Activated T-helper 1 cell treated with anti-CD3 and anti-CD28 coated beads, Interleukin-12 subunit alpha, Interleukin-12 subunit beta, Interleukin-2, Interleukin-4 antibody, amounts not matched to agents 30 ng/mL and 10 ng/mL and 1 ng/mL, durations not matched to agents 14 hours and 24 hours and 36 hours (primary cell): ENCODE measurements around the gene C10orf71. TPM values are rescaled to one million over a fixed set of nuclear protein-coding genes. Genes with fewer than 3 reads are reported as not detected.

Experiments used
- DNase-seq: peaks from one replicate; pipeline ENCODE4 v3.0.0; 2021; ENCODE audit warnings: low spot score
- H3K27ac Mint-ChIP-seq: one replicate; pipeline ENCODE4 v1.8.0; 2021; ENCODE audit warnings: mild to moderate bottlenecking, mixed read lengths
- H3K27me3 Mint-ChIP-seq: one replicate; pipeline ENCODE4 v1.8.0; 2022; ENCODE audit warnings: mild to moderate bottlenecking, moderate library complexity, mixed read lengths; ENCODE audit not compliant: insufficient read depth
- H3K36me3 Mint-ChIP-seq: one replicate; pipeline ENCODE4 v1.8.0; 2021; ENCODE audit warnings: low read depth, mixed read lengths
- H3K4me1 Mint-ChIP-seq: one replicate; pipeline ENCODE4 v1.8.0; 2021; ENCODE audit warnings: low read depth, mixed read lengths
- H3K4me3 Mint-ChIP-seq: one replicate; pipeline ENCODE4 v1.8.0; 2021; ENCODE audit warnings: mild to moderate bottlenecking, moderate library complexity, mixed read lengths
- H3K9me3 Mint-ChIP-seq: one replicate; pipeline ENCODE4 v1.8.0; 2021; ENCODE audit warnings: mixed read lengths
- intact Hi-C: fragments of 100-400 bp; cut with micrococcal nuclease; formaldehyde crosslinking; loops from one replicate; pipeline ENCODE4 v1.15.1; 2024
- total RNA-seq: library from RNA; stranded (reverse); gene quantifications from 2 replicates; pipeline ENCODE4 v1.2.3, GENCODE V29; 2022

Gene C10orf71
- total RNA-seq, 1 donor from 2014 or later: not detected

DNA sequence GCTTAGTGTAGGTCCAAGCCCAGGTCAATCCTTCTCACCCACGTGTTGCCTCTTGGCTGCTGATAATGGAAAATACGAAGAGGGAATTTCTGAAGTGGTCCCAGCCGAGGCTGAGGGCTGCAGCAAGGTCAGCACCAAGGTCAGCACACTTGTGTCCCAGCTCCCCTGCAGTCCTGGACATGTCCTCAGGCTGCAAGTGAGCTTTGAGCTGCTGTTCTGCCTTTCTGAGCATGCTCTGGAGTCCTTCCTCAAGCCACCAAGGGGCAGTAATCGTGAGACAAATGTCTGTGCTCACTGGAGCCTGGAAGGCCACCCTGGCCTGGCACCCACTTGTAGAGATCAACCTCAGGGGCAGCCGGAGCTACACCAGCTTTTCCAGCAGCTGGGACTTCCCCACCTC lies 68.6 kb downstream of the C10orf71 start:
- no peak overlapping the region for H3K4me3 Mint-ChIP-seq
- H3K36me3 Mint-ChIP-seq: no peaks in the 10 kb centered on the region
- DNase-seq: no peak
- no peak overlapping the region for H3K27ac Mint-ChIP-seq
- H3K27me3 Mint-ChIP-seq: peaks cover 4% of the 10 kb centered on the region
- H3K9me3 Mint-ChIP-seq: no peaks in the 10 kb centered on the region
- intact Hi-C loops: no loop called here
- no peaks in the 10 kb centered on the region for H3K4me1 Mint-ChIP-seq

DNA sequence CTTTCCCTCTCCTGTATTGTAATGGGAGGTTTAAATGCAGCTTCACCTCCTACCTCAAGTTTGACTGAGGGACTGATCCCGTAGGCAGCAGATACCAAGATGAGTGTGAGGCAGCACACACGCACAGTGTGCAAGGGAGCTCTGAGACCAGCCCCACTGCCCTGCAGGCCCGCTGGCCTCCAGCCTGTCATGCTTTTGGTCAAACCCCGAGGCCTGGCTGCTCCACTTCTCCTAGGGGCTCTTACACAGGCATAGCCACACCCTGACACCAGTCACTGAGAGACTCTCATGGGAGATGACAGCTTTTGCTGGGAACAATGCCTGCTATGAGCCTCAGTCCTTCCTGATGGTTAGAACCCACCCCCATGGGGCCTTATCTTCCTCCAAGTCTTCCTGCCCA lies 69.3 kb downstream of the C10orf71 start:
- intact Hi-C loops: no loop called here
- Mint-ChIP-seq H3K9me3 (no peaks in the 10 kb centered on the region), H3K27me3 (peaks cover 5% of the 10 kb centered on the region), H3K4me1 (no peaks in the 10 kb centered on the region), H3K36me3 (no peaks in the 10 kb centered on the region), H3K4me3 (no peak overlapping the region), H3K27ac (no peak overlapping the region)
- no peak for DNase-seq

DNA sequence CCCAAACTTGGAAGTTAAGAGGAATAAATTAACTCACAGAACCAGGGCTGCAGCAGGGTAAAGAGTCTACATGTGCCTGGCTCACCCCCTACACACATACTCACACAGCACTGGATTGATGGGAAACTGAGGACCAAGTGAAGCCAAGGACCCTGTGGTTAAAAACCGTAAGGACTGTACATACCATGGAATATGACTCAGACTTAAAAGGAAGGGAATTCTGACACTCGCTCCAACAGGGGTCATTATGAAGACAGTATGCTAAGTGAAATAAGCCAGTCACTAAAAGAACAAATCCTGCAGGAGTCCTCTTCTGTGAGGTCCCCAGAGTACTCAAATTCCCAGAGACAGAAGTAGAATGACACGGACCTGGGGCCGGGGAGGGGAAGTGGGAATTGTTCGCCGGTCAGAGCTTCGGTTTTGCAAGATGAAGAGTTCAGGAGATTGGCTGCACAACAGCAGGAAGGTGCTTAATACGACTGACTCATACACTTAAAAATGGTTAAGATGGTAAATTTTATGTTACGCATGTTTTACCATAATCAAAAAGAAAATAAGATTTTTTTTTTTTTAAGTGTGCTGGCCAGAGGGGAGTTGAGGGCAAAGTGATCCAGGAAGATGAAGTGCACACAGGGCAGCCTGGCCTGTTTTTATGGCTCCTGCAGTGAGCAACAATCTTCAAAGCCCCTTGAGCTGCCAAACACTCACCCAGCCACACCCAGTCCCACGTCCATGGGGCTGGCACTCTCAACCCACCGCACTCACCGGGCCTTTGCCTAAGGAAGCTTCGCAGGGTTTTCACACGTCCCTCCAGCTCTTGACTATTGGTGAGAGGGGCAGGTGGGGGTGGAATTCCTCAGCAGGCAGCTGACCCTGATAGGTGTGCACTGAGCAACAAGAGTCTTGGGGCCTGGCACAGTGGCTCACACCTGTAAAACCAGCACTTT lies 70.5 kb downstream of the C10orf71 start:
- Mint-ChIP-seq H3K9me3 (no peaks in the 10 kb centered on the region), H3K4me1 (no peaks in the 10 kb centered on the region), H3K27ac (no peak overlapping the region), H3K4me3 (no peak overlapping the region), H3K36me3 (no peaks in the 10 kb centered on the region), H3K27me3 (peaks cover 5% of the 10 kb centered on the region)
- intact Hi-C loops: loop anchor here (5.0 kb wide), 1 partner anchor 387 kb away; no protein-coding TSS in a partner anchor
- DNase-seq: no peak

DNA sequence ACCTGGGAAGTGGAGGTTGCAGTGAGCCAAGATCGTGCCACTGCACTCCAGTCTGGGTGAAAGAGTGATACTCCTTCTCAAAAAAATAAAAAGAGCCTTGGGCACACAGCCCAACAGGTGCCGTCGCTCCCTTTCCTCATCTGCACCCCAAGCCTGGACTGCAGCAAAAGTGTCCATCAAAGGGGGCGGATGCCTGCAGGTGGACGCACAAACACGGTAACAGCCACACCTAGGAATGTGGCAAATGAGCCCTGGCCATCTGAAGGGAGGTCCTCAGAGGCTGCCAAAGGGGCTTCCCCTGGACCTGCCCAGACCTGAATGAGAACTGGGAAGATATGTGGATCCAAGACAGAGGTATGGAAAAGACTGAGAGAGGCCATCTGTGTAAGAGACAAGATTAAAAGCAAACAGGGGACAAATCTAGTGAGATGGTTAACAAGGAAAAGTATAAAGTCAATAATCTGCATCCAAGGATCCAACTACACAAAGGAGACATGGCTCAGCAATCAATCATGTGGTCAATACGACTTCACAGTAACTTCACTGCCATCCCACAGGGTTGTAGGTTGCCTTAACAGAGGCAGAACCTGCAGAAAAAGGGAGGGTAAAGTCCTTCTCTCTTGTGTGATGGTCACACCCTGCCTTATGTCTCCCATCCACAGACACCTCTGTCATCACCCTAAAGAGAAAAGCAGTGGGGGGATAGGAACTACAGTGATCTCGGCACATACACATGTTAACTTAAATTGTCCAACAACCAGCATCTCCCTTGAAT lies 71.5 kb downstream of the C10orf71 start:
- Mint-ChIP-seq H3K27me3 (peaks cover 10% of the 10 kb centered on the region), H3K4me3 (no peak overlapping the region), H3K36me3 (no peaks in the 10 kb centered on the region), H3K9me3 (no peaks in the 10 kb centered on the region), H3K4me1 (no peaks in the 10 kb centered on the region), H3K27ac (no peak overlapping the region)
- DNase-seq: no peak
- intact Hi-C loops: loop anchor here (5.0 kb wide), 1 partner anchor 388 kb away; no protein-coding TSS in a partner anchor

DNA sequence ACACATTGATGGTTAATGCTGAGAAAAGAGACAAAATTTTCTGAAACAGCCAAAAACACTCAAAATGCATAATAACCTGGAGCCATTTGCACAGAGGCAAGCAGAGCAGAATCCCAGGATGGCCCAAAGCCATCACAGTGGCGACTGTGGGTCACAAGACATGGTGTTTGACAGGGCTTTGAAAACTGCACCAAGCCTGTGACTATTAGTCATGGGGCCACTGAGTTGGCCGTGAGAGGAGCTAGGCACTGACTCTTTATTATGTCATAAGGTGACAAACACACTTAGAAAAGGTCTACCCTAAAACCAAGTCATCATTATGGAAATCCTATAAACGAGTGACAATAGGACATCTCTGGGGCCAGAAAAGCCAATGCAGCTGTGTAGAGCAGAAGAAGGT lies 73.0 kb downstream of the C10orf71 start:
- Mint-ChIP-seq H3K4me3 (no peak overlapping the region), H3K27me3 (peaks cover 19% of the 10 kb centered on the region), H3K27ac (no peak overlapping the region), H3K4me1 (no peaks in the 10 kb centered on the region), H3K9me3 (no peaks in the 10 kb centered on the region), H3K36me3 (no peaks in the 10 kb centered on the region)
- intact Hi-C loops: loop anchor here (5.0 kb wide), 1 partner anchor 390 kb away; no protein-coding TSS in a partner anchor
- no peak for DNase-seq

DNA sequence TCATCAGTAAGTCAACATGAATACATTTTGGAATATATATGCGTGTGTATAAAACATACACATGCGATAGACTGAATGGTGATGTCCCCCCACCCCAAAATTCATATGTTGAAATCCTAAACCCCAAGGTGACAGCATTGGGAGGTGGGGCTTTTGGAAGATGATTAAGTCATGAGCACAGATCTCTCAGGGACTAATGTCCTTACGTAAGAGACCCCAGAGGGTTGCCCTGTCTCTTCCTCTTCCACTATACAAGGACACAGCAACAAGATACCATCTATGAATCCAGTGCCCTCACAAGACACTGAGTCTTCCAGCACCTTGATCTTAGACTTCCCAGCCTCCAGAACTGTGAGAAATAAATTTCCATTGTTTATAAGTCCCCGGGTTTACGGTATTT lies 74.4 kb downstream of the C10orf71 start:
- Mint-ChIP-seq H3K27me3 (peaks cover 19% of the 10 kb centered on the region), H3K9me3 (no peaks in the 10 kb centered on the region), H3K4me1 (no peaks in the 10 kb centered on the region), H3K4me3 (no peak overlapping the region), H3K36me3 (no peaks in the 10 kb centered on the region), H3K27ac (no peak overlapping the region)
- no peak for DNase-seq
- intact Hi-C loops: loop anchor here (5.0 kb wide), 1 partner anchor 391 kb away; no protein-coding TSS in a partner anchor

DNA sequence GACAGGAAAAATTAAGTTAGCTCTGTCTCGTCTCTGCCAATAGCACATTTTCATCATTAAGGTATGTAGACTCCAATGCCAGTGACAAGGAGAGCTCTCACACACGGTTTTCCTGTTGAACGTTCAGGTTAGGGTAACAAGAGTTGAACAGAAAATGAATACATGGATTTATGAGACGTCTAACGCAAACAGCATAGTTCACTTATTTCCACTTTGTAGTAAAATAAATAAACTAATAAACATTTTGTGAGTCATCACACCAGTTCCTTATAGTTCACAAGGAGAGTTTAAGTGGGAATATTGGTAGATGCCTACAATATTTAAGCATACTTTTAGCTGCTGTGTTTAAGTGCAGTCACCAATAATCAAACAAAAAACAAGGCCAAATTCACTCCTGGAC lies 75.8 kb downstream of the C10orf71 start:
- H3K27ac Mint-ChIP-seq: no peak overlapping the region
- H3K27me3 Mint-ChIP-seq: peaks cover 16% of the 10 kb centered on the region
- no peak overlapping the region for H3K4me3 Mint-ChIP-seq
- no peaks in the 10 kb centered on the region for H3K4me1 Mint-ChIP-seq
- DNase-seq: no peak
- H3K36me3 Mint-ChIP-seq: no peaks in the 10 kb centered on the region
- intact Hi-C loops: loop anchor here (5.0 kb wide), 1 partner anchor 392 kb away; no protein-coding TSS in a partner anchor
- H3K9me3 Mint-ChIP-seq: no peaks in the 10 kb centered on the region

DNA sequence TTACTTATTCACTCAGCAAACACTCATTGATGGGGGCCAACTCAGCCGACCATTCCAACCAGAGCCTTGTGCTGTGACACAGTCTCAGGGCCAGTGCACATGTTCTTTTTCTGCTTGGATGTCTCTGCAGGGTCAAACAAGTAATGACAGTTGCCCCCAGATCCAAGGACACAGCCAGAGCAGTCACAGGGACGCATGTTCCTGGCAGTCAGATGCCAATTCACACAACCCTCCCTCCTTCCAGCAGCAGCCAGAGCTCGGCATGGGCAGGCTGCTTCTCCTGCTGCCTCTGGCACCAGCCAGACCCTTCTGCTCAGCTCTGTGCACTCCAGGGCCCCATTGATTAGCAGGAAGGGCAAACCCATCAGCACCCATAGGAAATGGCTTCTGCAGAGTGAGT lies 76.6 kb downstream of the C10orf71 start:
- no peaks in the 10 kb centered on the region for H3K36me3 Mint-ChIP-seq
- no peaks in the 10 kb centered on the region for H3K9me3 Mint-ChIP-seq
- no peak overlapping the region for H3K4me3 Mint-ChIP-seq
- peaks cover 16% of the 10 kb centered on the region for H3K27me3 Mint-ChIP-seq
- no peak overlapping the region for H3K27ac Mint-ChIP-seq
- no peaks in the 10 kb centered on the region for H3K4me1 Mint-ChIP-seq
- no peak for DNase-seq
- intact Hi-C loops: no loop called here

Other genes with a start within 250 kb of the C10orf71 start
- 0.20 and 0.23 TPM in 2 replicates for gene VSTM4, start 183.6 kb upstream of the C10orf71 start, total RNA-seq
- gene FAM170B, start 165.1 kb upstream of the C10orf71 start, total RNA-seq: not detected in 2 replicates
- 16.2 and 16.7 TPM in 2 replicates for gene TMEM273, start 110.8 kb upstream of the C10orf71 start, total RNA-seq
- not detected in 2 replicates for gene DRGX, start 96.9 kb downstream of the C10orf71 start, total RNA-seq
- 11.2 and 11.7 TPM in 2 replicates for gene ERCC6, start 240.0 kb downstream of the C10orf71 start, total RNA-seq